Fibroblast of skin of left quadriceps (primary cell): Measurements from ENCODE around the gene MROH7.
"Not testable (repeated sequence)": the region's sequence is repeated elsewhere in the genome, so short reads cannot be mapped to it uniquely, and the experiment has no call there.

Source experiments
- DNase-seq, 2 experiments: peaks; one replicate each; pipeline ENCODE4 v3.0.0-alpha.2; 2013; ENCODE audit warnings: low read depth in 2 of 2

The MROH7 gene

GRCh38 chr1:54610048-54610447 is 31.5 kb upstream of the MROH7 start:
- DNase-seq: no peak

GRCh38 chr1:54610601-54611580 is 30.7 kb upstream of the MROH7 start:
- DNase-seq: no peak

DNA sequence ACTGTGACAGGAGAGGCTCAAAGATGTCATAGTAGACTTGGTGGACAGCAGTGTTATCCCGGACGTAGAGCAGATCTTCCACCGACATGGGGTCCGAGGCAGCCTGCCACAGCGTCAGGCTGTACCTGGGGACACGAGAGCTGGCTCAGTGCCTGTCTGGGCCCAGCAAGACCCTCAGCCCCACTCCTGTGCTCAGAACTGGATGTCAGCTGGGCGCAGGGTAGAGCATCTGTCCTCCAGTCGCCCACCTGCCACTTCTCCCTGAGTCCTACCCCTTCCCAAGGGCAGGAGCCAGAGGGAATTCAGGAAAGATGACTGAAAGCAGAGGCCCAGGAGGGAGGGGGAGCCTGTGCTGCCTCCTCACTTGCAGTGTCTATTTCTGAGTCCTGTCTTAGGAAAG is 30.0 kb upstream of the MROH7 start:
- no peak for DNase-seq

GRCh38 chr1:54614024-54614423 is 27.6 kb upstream of the MROH7 start:
- DNase-seq: no peak

DNA sequence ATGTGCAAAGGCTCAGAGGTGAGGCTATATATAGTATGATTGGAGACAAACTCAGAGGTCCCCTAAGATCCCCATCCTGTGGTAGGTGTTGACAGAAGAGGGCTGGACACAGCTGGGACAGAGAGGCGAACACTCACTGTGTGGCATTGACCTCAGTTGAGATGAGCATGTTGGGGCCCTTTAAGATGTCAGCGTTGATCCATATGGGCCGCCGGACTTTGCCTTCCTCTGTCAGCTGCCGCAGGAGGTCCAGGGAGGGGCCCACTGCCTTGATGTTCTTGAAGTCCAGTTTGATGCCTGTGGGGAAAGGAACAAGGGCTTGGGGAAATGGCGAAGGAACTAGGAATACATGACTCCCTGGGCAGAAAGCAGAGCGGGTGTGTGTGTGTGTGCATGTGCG is 27.0 kb upstream of the MROH7 start:
- DNase-seq: no peak

- DNase-seq: no peak
Measured at GRCh38 chr1:54615531-54616279, 25.9 kb upstream of the MROH7 start.

DNA sequence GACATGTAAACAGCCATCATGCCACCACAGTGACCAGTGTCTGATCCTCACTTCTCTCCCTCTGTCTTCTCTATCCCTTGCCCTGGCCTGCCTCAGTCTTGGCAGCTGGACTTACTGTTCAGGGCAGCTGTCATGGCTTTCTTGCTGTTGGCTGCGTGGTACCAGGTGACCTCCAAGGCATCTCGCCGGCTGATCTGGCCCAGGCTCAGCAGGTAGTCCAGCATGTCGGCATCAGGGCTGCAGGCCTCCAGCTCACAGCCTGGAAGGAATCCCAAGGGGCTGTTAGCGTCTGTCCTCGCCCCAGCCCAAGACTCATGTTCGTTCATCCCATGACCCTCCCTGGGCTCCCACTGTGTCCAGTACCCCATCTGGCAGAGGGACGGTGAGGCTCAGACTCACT is 21.8 kb upstream of the MROH7 start:
- no peak for DNase-seq

GRCh38 chr1:54623216-54624007 is 18.2 kb upstream of the MROH7 start, which contains the start of gene FAM151A:
Gene FAM151A (minus strand): TSS chr1:54623525. CDS start chr1:54623395, 130 bp downstream.
- DNase-seq: no peak

DNA sequence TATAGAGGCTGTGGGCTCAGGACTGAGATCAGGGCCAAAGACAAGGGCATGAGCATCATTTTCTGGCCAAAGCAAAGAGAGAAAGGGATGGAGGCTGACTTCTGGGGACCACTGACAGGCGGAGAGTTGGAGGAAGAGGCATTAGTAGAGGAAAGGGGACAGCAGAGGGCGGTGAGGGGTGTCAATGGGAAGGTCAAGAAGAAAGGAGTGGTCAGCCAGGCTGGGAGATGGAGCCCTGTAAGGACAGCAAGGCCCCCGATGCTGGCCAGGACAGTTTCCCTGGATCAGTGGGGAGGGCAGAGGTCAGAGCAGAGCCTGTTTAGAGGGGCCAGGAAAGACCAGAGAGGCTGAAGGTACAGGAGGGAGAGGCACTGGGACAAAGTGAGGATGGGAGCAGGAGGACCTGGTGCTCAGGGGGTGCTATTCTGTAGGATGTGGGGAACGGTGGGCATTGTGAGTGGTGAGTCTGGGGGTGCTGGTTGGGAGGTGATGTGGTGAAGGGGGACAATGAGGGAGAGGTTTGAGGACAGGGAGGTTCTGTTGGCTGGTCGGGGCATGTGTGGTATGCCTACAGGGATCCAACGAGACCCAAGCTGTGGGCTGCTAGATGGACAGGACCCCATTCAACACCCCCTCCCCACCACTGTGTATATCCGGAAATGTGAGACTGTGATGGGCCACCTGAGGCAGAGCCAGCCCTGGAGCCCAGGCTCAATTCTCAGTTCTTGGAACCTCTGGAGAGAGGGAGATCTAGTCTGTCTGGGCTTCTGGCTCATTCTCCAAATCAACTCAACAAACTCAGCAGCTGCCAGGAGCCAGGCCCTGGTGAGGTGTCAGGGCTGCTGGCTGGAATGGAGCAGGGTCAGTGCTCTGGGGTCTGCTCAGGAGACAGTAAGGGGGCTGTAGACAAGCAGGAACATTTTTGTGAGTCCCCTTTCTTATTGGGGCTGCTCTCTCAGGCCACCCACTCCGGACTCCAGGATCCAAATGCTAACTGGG is 16.8 kb upstream of the MROH7 start:
- DNase-seq: no peak

DNA sequence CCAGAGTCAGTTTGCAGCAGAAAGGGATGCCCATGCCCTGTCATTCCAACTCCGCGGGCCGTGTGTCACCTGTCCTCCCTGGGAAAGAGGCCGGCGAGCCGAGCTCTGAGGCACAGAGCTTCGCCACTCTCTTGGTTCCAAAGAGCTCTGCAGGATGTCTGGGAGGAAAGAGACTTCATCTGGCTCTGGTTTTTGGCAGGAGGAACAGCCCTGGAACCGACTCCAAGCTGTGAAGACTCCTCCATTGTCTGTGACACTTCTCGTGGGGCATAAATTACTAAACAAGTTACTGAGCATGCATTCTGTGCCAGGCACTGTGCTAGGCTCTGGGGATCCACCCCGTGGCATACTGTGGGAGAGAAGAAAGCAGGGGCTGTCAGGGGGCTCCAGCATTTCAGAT is 14.4 kb upstream of the MROH7 start:
- no peak for DNase-seq

DNA sequence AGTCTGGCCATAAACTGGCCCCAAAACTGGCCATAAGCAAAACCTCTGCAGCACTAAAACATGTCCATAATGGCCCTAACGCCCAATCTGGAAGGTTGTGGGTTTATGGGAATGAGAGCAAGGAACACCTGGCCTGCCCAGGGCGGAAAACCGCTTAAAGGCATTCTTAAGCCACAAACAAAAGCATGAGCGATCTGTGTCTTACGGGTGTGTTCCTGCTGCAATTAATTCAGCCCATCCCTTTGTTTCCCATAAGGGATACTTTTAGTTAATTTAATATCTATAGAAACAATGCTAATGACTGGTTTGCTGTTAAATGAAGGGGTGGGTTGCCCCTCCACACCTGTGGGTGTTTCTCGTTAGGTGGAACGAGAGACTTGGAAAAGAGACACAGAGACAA is 5.8 kb upstream of the MROH7 start:
- not testable (repeated sequence) for DNase-seq

- not testable (repeated sequence) for DNase-seq
Measured at GRCh38 chr1:54636461-54637446, 4.8 kb upstream of the MROH7 start.

GRCh38 chr1:54640361-54640760 is 1.2 kb upstream of the MROH7 start:
- DNase-seq: no peak

DNA sequence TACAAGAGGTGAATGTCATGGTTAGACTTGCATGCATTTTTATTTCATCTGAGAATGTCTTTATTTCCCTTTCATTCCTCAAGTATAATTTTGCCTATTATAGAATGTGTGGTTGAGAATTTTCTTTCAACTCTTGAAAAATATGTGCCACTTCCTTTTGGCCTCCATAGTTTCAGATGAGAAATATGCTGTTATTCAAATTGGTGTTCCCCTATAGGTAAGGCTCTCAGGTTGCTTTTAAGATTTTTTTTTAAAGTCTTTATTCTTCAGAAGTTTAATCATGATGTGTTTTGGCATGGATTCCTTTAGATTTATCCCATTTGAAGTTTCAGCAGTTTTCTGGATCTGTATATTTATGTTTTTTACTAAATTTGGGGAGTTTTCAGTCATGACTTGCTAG is 2.1 kb downstream of the MROH7 start:
- DNase-seq: no peak

DNA sequence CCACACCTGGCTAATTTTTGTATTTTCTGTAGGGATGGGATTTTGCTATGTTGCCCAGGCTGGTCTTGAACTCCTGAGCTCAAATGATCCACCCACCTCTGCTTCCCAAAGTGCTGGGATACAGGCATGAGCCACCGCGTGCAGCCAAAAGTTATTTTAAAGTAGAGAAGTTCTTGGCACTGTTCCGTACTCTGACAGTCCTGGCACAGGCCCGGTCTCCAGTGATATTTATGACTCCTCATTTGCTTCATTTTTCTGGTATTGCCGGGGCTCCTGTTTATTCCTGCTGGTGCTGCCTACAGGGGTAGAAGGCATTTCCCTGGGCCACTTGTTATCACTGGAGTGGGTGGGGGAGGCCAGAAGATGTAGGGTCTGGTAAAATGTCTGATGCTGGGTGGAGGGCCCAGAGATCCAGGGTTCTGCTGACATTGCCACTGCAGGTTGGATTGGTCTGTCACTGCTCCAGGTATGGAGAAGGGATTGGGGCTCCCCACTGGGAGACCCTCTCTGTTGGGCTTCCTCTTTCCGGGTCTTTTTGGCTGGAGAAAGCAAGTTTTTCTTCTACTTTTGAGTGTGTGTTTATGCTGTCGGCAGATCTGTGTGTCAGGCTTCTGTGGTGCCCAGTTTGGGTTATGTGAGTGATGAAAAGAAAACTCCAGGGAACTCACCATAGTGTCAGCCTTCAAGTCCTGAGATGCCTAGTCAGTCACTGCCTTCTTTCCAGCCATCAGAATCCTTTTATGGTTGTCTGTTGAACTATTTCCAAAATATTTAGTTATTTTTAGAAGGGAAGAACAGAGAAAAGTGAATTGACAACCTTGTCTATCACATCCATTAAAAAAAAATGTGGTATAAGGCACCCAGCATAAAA is 4.5 kb downstream of the MROH7 start:
- no peak for DNase-seq

GRCh38 chr1:54649130-54649898 is 7.7 kb downstream of the MROH7 start:
- no peak for DNase-seq

- DNase-seq: no peak
Measured at GRCh38 chr1:54649921-54650320, 8.3 kb downstream of the MROH7 start.

DNA sequence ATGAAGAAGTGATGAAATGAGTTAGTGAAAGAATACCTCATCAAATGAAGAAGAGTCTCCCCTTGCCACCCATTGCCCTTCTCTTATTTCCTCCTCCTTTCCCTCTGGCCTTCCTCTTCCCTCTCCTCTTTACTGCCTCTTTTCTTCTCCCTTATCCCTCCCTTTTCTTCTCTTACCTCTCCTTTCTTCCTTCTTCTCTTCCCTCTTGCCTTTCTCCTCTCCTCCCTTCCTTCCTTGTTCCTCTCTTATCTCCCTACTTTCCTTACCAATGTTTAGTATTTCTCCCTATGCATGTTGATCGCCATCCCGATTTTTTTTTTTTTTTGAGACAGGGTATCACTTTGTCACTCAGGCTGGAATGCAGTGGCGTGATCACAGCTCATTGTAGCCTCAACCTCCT is 8.8 kb downstream of the MROH7 start:
- no peak for DNase-seq
